IPS-NIHi7 (cell line): Measurements from ENCODE around the gene MGRN1.

Source experiments
- DNase-seq: peaks from one replicate; pipeline ENCODE4 v3.0.0; 2012; ENCODE audit warnings: mixed read lengths; ENCODE audit errors: extremely low spot score

Gene MGRN1

GRCh38 chr16:4674926-4675530, 50.4 kb downstream of the MGRN1 start:
- no peak for DNase-seq

DNA sequence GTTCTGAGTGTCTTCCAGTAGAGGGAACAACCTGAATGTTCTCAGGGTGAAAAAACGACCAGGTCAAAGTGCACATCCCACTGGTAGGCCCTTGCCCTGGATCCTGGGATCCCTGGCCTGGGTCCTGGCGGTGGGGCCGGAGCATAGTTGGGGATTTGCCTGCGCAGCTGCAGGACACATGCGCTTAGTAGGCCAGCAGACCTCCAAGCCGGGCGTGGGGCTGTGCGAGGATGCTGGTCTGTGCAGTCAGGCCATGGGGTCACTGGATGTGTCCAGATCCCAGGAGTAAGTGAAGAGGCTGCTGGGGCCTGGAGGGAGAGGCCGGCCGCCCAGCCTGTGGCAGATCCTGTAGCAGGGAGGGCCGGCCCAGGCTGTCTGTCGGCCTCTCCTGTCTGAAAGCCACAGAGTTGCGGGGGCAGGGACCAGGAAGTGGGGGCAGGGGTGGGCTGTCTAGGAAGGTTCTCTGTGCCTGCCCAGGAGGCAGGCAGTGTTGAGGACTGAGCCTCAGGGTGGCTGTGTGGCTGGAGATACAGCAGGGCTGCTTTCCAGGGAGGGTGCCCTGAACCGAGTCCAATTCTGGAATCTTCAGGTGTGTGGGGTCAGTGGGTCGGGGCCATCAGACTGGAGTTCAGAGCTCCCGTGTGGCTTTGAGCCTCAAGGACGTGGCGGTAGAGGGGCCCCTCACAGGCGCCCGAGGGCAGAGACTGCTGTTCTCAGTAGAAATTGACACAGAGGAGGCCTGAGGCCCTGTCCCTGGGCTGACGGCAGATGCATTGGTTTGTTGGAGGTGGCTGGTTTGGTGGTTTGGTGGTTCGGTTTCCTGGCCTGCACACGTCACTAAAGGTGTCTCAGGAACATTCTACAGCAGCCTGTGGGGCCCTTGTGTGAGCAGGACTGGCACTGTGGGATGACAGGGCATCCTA, 51.5 kb downstream of the MGRN1 start:
- DNase-seq, result peak; percentile 46

DNA sequence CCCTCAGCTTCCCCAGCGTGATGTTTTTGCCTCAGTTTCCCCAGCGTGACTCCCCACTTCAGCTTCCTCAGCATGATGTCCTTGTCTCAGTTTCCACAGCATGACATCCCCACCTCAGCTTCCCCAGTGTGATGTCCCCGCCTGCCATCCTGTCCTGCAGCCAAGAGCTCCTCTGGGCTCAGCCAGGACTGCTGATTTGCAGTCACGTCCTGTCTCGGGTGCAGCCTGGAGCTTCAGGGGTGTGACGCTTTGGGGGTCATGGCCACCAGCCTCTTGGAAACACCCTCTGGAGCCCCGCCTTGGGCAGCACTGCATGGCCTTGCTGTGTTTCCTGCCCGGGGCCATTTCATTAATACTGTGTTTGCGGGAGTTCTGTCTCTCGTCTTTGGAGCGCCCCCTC, 52.2 kb downstream of the MGRN1 start:
- no peak for DNase-seq

GRCh38 chr16:4677390-4677789, 52.8 kb downstream of the MGRN1 start:
- DNase-seq, result no peak

DNA sequence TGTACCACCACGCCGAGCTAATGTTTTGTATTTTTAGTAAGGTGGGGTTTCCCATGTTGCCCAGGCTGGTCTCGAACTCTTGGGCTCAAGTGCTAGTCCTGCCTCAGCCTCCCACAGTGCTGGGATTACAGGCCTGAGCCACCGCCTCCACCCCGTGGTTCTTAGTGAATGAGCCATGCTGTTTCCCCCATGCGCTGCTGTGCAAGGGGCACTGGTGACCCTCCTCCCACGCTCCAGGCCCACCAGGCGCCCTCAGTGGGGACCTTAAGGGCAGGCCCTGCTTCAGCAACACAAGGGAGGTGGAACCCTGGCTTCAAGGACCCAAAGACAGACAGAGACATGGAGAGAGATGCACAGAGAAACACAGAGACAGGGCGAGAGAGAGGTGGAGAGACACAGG, 53.4 kb downstream of the MGRN1 start:
- DNase-seq, result no peak

DNA sequence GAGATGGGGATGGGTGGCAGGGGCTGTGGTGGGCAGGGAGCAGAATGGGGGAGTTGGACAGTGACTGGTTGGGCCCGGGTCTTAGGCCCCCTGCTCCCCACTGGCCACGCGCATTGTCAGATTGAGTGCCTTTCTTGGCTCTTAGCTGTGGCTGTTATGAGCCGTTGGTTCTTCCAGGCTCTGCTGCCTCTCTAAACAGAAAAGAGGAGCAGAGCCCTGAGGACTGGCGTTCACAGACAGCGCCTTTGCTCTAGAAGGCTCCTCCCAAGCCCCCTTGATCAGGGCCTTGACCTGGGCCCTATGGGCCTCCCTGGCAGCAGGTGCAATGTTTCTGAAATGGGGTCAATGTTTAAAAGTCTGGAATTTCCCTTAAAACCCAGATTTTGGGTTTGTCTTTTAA, 54.0 kb downstream of the MGRN1 start:
- DNase-seq, result no peak

GRCh38 chr16:4679156-4679849, 54.7 kb downstream of the MGRN1 start:
- no peak for DNase-seq

DNA sequence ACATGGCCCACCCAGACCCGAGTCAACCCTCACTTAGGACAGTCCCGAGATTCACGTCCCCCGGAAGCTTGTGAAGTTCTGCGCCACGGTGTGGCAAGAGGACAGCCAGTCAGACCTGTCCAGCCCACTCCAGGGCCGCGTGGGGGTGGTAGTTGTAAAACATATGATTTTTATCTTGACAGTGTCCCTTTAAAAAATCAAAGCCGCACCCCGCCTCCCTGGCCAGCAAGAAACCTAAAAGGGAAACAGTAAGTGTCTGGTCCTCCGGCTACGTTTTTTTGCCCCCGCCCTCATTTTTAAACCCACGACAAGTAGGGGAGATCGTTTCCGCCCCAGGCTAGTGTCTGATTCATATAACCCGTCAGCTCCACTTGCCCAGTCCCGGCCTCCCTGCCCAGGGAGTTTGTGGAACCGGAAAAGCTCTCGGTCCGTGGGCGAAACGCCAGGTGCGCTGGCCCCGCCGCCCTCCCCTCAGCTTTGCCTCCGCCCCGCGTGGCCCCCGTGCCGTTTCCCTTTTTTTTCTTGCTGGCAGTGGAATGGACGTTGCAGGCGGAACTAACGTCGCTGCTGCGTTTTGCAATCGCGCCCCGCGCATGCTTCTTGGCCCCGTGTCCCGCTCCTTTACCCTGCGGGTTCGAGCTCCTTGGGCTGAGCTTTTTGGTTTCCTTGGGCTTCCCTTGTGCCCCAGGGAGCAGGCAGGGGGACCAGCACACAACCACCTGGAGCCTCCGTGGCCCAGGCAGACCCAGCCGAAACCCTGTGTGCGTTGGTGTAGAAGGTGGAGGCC, 55.4 kb downstream of the MGRN1 start:
- no peak for DNase-seq

- DNase-seq, result no peak
These were observed 56.2 kb downstream of the MGRN1 start for GRCh38 chr16:4680673-4681470.

DNA sequence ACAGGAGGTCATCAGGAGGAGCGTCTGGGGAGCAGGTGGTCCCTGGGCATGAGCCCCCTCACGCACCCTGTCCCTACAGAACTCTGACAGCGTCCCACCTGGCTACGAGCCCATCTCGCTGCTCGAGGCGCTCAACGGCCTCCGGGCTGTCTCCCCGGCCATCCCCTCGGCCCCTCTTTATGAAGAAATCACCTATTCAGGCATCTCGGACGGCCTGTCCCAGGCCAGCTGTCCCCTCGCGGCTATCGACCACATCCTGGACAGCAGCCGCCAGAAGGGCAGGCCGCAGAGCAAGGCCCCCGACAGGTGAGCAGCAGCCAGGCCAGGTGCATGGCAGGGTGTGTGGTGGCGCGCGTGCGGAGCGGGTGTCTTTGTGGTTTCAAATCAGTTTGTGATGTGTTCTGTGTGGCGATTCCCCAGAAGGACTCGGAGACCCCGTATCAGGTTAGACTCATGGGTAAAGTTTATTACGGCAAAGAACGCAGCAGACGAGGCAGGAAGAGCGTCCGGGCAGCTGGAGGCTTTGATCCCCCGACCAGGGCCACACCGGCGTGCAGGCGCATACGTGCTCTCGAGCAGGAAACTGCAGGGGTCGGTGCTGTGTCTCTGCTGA, 57.0 kb downstream of the MGRN1 start:
- DNase-seq, result no peak

DNA sequence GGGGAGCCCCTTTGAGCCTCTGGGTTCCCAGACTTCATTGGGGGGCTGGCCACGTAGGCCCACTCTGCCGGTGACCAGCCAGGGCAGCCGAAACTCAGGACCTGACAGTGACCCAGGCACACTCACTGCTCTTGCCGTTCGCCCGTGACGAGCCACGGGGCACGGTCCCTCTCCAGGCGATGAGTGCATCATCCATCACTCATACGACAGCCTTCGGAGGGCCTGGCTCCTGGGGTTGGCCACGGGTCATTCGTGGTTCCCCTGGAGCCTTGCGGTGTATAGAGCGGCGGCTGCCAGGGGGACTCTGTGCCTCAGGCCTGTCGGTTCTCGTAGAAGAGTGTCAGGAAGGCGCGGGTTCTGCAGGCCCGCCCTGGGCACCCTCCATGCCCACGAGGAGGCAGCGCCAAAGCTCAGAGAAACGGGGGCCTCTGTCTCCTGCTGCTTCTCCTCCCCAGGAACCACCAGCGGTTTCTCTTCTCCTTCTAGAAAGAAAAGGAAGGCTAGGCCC, 57.5 kb downstream of the MGRN1 start:
- DNase-seq, result no peak

DNA sequence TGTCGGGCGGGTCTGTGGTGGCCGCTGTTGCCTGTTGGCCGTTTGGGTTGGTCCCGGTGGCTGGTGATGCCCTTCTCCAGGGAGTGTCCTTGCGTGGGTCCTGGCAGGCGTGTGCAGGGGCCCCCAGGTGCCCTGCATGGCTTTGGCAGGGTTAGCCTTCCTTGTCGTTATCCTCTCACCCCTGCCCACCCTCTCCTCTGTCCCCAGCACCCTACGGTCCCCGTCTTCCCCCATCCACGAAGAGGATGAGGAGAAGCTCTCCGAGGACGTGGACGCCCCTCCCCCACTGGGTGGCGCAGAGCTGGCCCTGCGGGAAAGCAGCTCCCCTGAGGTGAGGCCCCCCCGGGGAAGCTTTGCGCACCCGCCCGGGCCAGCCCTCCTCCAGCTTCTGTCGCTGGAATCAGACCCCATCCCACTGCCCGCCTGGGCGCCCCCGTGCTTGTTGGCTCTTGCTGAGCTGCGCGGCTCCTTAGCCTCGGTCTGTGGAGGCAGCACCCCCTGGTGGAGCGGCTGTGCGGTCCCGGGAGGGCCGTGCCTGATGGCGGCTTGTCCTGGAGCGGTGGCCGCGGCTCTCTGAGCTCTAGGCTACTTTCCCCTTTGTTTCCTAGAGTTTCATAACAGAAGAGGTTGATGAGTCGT, 58.1 kb downstream of the MGRN1 start:
- peak; percentile 88 for DNase-seq

DNA sequence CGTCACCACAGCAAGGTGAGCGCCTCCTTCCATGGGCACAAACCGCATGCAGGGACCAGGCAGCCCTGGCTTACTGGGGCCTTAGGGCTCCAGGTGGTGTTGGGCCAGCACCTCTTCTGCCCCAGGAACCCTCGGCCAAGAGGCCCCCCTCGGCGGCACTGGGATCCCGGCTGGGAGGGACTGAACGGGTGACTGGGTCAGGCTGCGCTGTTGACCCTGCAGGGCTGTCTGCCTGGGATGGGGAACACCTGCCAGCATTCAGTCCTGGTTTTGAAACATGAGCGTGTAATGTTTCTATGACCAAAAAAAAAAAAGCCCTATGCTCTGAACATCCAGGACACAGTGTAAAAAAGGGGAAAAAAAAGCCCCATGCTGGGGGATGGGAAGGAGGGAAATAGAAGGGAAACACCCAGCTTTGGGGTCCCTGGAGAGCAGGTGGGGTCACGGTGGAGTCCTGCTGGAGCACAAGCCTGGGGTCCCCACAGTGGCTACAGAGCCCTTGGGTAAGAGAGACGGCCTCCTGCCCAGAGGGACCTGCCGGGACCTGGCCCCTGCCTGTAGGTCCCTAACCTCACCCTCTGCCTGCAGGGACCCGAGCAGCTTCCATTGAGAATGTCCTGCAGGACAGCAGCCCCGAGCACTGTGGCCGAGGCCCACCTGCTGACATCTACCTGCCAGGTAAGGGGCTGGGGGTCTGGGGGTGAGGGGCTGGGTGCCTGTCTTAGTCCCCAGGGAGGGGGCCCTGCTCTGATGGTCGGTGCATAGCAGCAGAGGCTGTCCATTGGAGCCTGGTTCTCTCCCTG, 58.8 kb downstream of the MGRN1 start:
- no peak for DNase-seq

DNA sequence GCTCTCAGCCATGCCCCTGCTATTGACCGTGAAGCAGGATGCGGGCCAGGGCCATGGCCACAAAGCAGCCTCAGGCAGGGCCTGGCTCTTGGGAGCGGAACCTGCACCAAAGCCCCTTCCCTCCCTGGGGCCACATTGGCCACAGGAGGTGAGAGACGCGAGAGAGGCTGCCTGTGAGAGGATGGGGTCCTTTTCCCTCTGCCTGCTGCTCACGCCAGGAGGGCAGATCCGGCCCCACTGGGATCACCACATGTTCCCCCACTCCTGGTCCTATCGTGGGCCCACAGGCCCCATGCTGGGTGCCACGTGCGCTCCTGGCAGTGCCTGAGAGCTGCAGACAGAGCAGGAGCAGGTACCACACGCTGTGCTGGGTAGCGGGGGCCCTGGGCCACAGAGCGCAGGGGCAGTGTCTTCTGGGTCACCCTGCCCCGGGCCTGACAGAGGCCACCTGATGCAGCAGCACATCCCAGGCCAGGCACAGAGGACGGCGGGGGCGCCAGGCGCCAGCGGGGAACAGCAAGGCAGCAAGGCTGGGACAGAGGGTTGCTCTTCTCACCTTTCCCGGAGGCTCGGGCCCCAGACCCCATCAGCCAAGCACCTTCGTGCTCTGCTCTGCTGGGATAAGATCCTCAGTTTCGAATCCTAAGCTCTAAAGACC, 59.6 kb downstream of the MGRN1 start:
- DNase-seq, result no peak

- no peak for DNase-seq
These were observed 60.1 kb downstream of the MGRN1 start for GRCh38 chr16:4684763-4685162.

DNA sequence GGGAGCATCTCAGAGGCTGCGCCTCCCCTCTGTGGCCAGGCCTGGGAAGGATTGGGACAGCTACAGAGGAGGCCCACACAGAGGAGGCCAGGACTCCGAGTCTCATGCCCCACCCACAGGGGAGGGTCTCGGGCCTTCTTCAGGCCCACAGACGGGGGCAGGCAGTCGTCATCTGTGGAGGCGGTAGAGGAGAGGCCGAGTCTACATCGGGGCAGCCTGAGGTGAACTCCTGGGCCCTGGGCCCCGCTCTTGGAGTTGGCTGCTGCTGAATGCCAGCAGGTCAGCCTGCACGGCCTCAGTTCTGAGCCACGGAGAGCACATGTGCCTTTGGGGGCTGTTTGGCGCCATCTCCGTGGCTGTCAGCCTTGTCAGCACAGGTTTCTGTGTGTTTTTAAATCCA, 60.7 kb downstream of the MGRN1 start:
- DNase-seq, result no peak

- no peak for DNase-seq
These were observed 61.3 kb downstream of the MGRN1 start for GRCh38 chr16:4685776-4686496.
